Sigmoid colon (tissue), 7 donors: ENCODE results near the gene MYO7A. TPM values are rescaled to one million over a fixed set of nuclear protein-coding genes. Genes with fewer than 3 reads are reported as not detected.

Source experiments
- DNase-seq: peaks from one replicate; pipeline ENCODE4 v3.0.0-alpha.2; 2019
- H3K27ac ChIP-seq, 4 donors: fragments of 200-600 bp; sonication (generic); one replicate each; pipeline ENCODE4 v1.5.1; 2016 to 2019; ENCODE audit warnings: mild to moderate bottlenecking in 1 of 4
- H3K27me3 ChIP-seq, 3 donors: fragments of 200-600 bp; sonication (generic); one replicate each; pipeline ENCODE4 v1.5.1; 2019; ENCODE audit warnings: mild to moderate bottlenecking in 1 of 3
- H3K36me3 ChIP-seq, 4 donors: fragments of 200-600 bp; sonication (generic); one replicate each; pipeline ENCODE4 v1.5.1; 2016 to 2019
- H3K4me1 ChIP-seq, 4 donors: fragments of 200-600 bp; sonication (generic); one replicate each; pipeline ENCODE4 v1.5.1; 2017 to 2019
- H3K4me3 ChIP-seq, 4 donors: fragments of 200-600 bp; sonication (generic); one replicate each; pipeline ENCODE4 v1.5.1; 2017 to 2019; ENCODE audit warnings: mild to moderate bottlenecking in 2 of 4, moderate library complexity in 1 of 4
- H3K9me3 ChIP-seq, 4 donors: fragments of 200-600 bp in 3 of 4; sonication (generic) in 3 of 4; one replicate each; pipeline versions ENCODE4 v1.5.1 to v1.6.1; 2013 to 2019
- CTCF ChIP-seq, 4 experiments: fragments of 450-650 bp in 3 of 4; fragments of 200-600 bp in 1 of 4; IDR thresholded peaks; one replicate each; pipeline ENCODE4 v1.5.1; 2016 to 2019; ENCODE audit warnings: antibody characterized with exemption in 4 of 4, mild to moderate bottlenecking in 3 of 4, moderate library complexity in 2 of 4
- EP300 ChIP-seq, 4 donors: sonication (generic); formaldehyde crosslinking; IDR thresholded peaks; one replicate each; pipeline ENCODE4 v1.6.1; 2017; ENCODE audit warnings: antibody characterized with exemption in 4 of 4
- POLR2A ChIP-seq, 2 donors: fragments of 450-650 bp; IDR thresholded peaks; one replicate each; pipeline ENCODE4 v1.6.1; 2016; ENCODE audit warnings: antibody characterized with exemption in 2 of 2, mild to moderate bottlenecking in 2 of 2, moderate library complexity in 2 of 2
- POLR2AphosphoS5 ChIP-seq, 4 donors: sonication (generic); formaldehyde crosslinking; IDR thresholded peaks; one replicate each; pipeline ENCODE4 v1.6.1; 2017; ENCODE audit warnings: antibody characterized with exemption in 4 of 4
- WGBS, 2 donors: extraction: QIAGEN DNeasy Blood & Tissue Kit; methylation state at CpG; one replicate each; pipeline ENCODE4 v1.1.7; 2013; 5-methylcytosine and 5-hydroxymethylcytosine counted together
- intact Hi-C: fragments of 100-400 bp; cut with DNase I; formaldehyde crosslinking; loops from one replicate; pipeline ENCODE4 v1.15.1; 2023
- polyA plus RNA-seq, 3 donors: library from polyadenylated mRNA; stranded (reverse); fragments of 200-250 nt; gene quantifications; one replicate each; pipeline ENCODE4 v1.2.3, GENCODE V29; 2013
- total RNA-seq, 4 donors: library from RNA; depleted of rRNA; stranded (reverse); fragments of >200 nt; gene quantifications; one replicate each; pipeline ENCODE4 v1.1.0, GENCODE V29; 2016
- donor health status: healthy with polysubstance abuse.
- donor health status: Bipolar disorder and iron deficiency.
- donor health status: healthy.

MYO7A gene
- total and polyA plus RNA-seq, 7 donors: 1.8 to 12.8 (median 7.7) TPM

- no peak for DNase-seq
- Histone ChIP-seq H3K36me3 (no peaks in the 10 kb centered on the region), H3K4me1 (no peaks in the 10 kb centered on the region), H3K27me3 (no peaks in the 10 kb centered on the region), H3K27ac (no peak overlapping the region), H3K4me3 (no peak overlapping the region), H3K9me3 (no peaks in the 10 kb centered on the region)
- no peak for TF ChIP-seq CTCF (IDR thresholded peaks at IDR 0.05)
- no peak for TF ChIP-seq POLR2AphosphoS5 (IDR thresholded peaks at IDR 0.05)
- no peak for TF ChIP-seq POLR2A (IDR thresholded peaks at IDR 0.05)
- WGBS, 2 donors: 86 to 93% methylated on average over 16 of the region's 16 CpGs
- intact Hi-C loops: no loop called here
Measured at GRCh38 chr11:77174559-77174958, 46.5 kb downstream of the MYO7A start.

- 85 to 89% methylated on average over 15 of the region's 15 CpGs for WGBS, 2 donors
- Histone ChIP-seq H3K9me3 (no peaks in the 10 kb centered on the region), H3K4me3 (peak overlapping the region in 3 of 4 donors; percentile 1 to 18 (median 17)), H3K36me3 (no peaks in the 10 kb centered on the region), H3K27me3 (no peaks in the 10 kb centered on the region), H3K27ac (no peak overlapping the region), H3K4me1 (no peaks in the 10 kb centered on the region)
- TF ChIP-seq POLR2A (IDR thresholded peaks at IDR 0.05) (no peak), CTCF (IDR thresholded peaks at IDR 0.05) (no peak), EP300 (IDR thresholded peaks at IDR 0.05) (no peak), POLR2AphosphoS5 (IDR thresholded peaks at IDR 0.05) (no peak)
- peak; percentile 75 for DNase-seq
- intact Hi-C loops: no loop called here
Measured at GRCh38 chr11:77175021-77175842, 47.2 kb downstream of the MYO7A start.

GRCh38 chr11:77175869-77176539 lies 48.0 kb downstream of the MYO7A start:
- H3K4me1 ChIP-seq: no peaks in the 10 kb centered on the region
- no peaks in the 10 kb centered on the region for H3K9me3 ChIP-seq
- peak; percentile 80 for DNase-seq
- no peaks in the 10 kb centered on the region for H3K36me3 ChIP-seq
- H3K4me3 ChIP-seq: peak overlapping the region in 3 of 4 donors; percentile 1 to 18 (median 17)
- no peak overlapping the region for H3K27ac ChIP-seq
- 48 to 84% methylated on average over 12 of the region's 12 CpGs for WGBS, 2 donors
- intact Hi-C loops: no loop called here
- no peaks in the 10 kb centered on the region for H3K27me3 ChIP-seq
- TF ChIP-seq POLR2A (IDR thresholded peaks at IDR 0.05): no peak
- TF ChIP-seq EP300 (IDR thresholded peaks at IDR 0.05): no peak
- TF ChIP-seq CTCF (IDR thresholded peaks at IDR 0.05): no peak
- peak in 2 of 4 donors; percentile 10 for TF ChIP-seq POLR2AphosphoS5 (IDR thresholded peaks at IDR 0.05)

GRCh38 chr11:77176996-77177395 lies 49.0 kb downstream of the MYO7A start:
- Histone ChIP-seq H3K27me3 (no peaks in the 10 kb centered on the region), H3K4me3 (no peak overlapping the region), H3K27ac (no peak overlapping the region), H3K4me1 (no peaks in the 10 kb centered on the region), H3K36me3 (no peaks in the 10 kb centered on the region), H3K9me3 (no peaks in the 10 kb centered on the region)
- WGBS, 2 donors: 88 to 90% methylated on average over 9 of the region's 9 CpGs
- no peak for DNase-seq
- intact Hi-C loops: no loop called here
- no peak for TF ChIP-seq EP300 (IDR thresholded peaks at IDR 0.05)
- TF ChIP-seq POLR2A (IDR thresholded peaks at IDR 0.05): no peak
- no peak for TF ChIP-seq POLR2AphosphoS5 (IDR thresholded peaks at IDR 0.05)
- TF ChIP-seq CTCF (IDR thresholded peaks at IDR 0.05): no peak
